Memory B cell (primary cell): ENCODE results near the gene NEBL.

Experiments used
- ATAC-seq: fragments of 150-1000 bp; cut with Tn5 transposase; 2 replicates; pipeline ENCODE4 v1.10.0; 2021; ENCODE audit warnings: low read depth, mild to moderate bottlenecking, moderate library complexity
- DNase-seq, 2 donors: peaks; one replicate each; pipeline ENCODE4 v3.0.0; 2022; ENCODE audit warnings: low spot score in 2 of 2
- H3K27ac Mint-ChIP-seq: one replicate; pipeline ENCODE4 v1.8.0; 2022; ENCODE audit warnings: mild to moderate bottlenecking, moderate library complexity, mixed read lengths
- H3K27me3 Mint-ChIP-seq: one replicate; pipeline ENCODE4 v1.8.0; 2022; ENCODE audit warnings: mixed read lengths
- H3K36me3 Mint-ChIP-seq: one replicate; pipeline ENCODE4 v1.8.0; 2022; ENCODE audit warnings: mild to moderate bottlenecking, mixed read lengths
- H3K4me1 Mint-ChIP-seq: one replicate; pipeline ENCODE4 v1.8.0; 2022; ENCODE audit warnings: mixed read lengths
- H3K4me3 Mint-ChIP-seq: one replicate; pipeline ENCODE4 v1.8.0; 2022; ENCODE audit warnings: mild to moderate bottlenecking, moderate library complexity, mixed read lengths
- H3K9me3 Mint-ChIP-seq: one replicate; pipeline ENCODE4 v1.8.0; 2022; ENCODE audit warnings: mixed read lengths

NEBL gene

GRCh38 chr10:20817646-20818045 lies 79.5 kb downstream of the NEBL start:
- Mint-ChIP-seq H3K36me3 (no peaks in the 10 kb centered on the region), H3K27ac (no peak overlapping the region), H3K4me1 (no peaks in the 10 kb centered on the region), H3K9me3 (no peaks in the 10 kb centered on the region), H3K4me3 (no peak overlapping the region), H3K27me3 (no peaks in the 10 kb centered on the region)
- ATAC-seq (no peak), DNase-seq (no peak)

DNA sequence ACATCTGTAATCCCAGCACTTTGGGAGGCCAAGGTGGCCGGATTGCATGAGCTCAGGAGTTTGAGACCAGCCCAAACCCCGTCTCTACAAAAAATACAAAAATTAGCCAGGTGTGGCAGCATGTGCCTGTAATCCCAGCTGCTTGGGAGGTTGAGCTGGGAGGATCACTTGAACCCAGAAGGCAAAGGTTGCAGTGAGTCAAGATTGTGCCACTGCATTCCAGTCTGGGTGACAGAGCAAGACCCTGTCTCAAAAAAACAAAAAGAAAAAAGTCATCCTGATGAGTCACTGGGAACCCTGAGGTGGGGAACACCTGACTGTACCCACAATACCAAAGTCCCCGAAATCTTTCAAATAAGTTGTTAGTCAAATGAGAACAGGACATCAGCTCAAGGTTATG lies 80.0 kb downstream of the NEBL start:
- Mint-ChIP-seq H3K4me3 (no peak overlapping the region), H3K4me1 (no peaks in the 10 kb centered on the region), H3K36me3 (no peaks in the 10 kb centered on the region), H3K27me3 (no peaks in the 10 kb centered on the region), H3K27ac (no peak overlapping the region), H3K9me3 (no peaks in the 10 kb centered on the region)
- ATAC-seq (no peak), DNase-seq (no peak)

GRCh38 chr10:20814116-20814515 lies 83.0 kb downstream of the NEBL start:
- ATAC-seq (no peak), DNase-seq (no peak)
- H3K9me3 Mint-ChIP-seq = no peaks in the 10 kb centered on the region
- no peaks in the 10 kb centered on the region for H3K4me1 Mint-ChIP-seq
- no peaks in the 10 kb centered on the region for H3K27me3 Mint-ChIP-seq
- no peaks in the 10 kb centered on the region for H3K36me3 Mint-ChIP-seq
- H3K27ac Mint-ChIP-seq = no peak overlapping the region
- no peak overlapping the region for H3K4me3 Mint-ChIP-seq

- Mint-ChIP-seq H3K4me3 (no peak overlapping the region), H3K9me3 (no peaks in the 10 kb centered on the region), H3K4me1 (no peaks in the 10 kb centered on the region), H3K27me3 (no peaks in the 10 kb centered on the region), H3K27ac (no peak overlapping the region), H3K36me3 (no peaks in the 10 kb centered on the region)
- no peak for DNase-seq
- ATAC-seq = no peak
Observed at GRCh38 chr10:20811131-20811530, 86.0 kb downstream of the NEBL start.

GRCh38 chr10:20809631-20810030 lies 87.5 kb downstream of the NEBL start:
- no peak overlapping the region for H3K27ac Mint-ChIP-seq
- DNase-seq = no peak
- ATAC-seq = no peak
- H3K9me3 Mint-ChIP-seq = no peaks in the 10 kb centered on the region
- H3K27me3 Mint-ChIP-seq = no peaks in the 10 kb centered on the region
- H3K36me3 Mint-ChIP-seq = no peaks in the 10 kb centered on the region
- H3K4me3 Mint-ChIP-seq = no peak overlapping the region
- no peaks in the 10 kb centered on the region for H3K4me1 Mint-ChIP-seq

- Mint-ChIP-seq H3K4me1 (no peaks in the 10 kb centered on the region), H3K36me3 (no peaks in the 10 kb centered on the region), H3K4me3 (no peak overlapping the region), H3K9me3 (peaks cover 2% of the 10 kb centered on the region), H3K27ac (no peak overlapping the region), H3K27me3 (no peaks in the 10 kb centered on the region)
- DNase-seq = no peak
- no peak for ATAC-seq
Observed at GRCh38 chr10:20806487-20806886, 90.6 kb downstream of the NEBL start.

DNA sequence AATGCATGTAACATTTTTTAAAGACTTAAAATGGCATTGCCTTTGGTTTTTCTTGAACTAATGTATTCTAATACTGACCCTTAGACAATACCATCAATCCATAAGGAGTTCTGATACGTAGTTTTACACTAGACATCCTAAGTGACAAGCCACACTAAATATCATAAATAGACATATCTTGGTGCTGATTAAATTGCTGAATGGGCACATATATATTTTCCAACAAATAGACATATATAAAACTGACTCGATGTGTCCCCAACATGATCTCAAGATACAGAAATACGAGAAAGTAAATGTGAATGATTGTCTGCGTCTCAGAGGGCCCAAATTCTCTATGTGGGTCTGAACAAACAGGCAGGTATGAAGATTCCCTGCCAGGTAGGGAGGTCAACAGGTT lies 99.8 kb downstream of the NEBL start:
- DNase-seq (no peak), ATAC-seq (no peak)
- H3K36me3 Mint-ChIP-seq = no peaks in the 10 kb centered on the region

GRCh38 chr10:20795391-20795790 lies 101.7 kb downstream of the NEBL start:
- H3K27me3 Mint-ChIP-seq = no peaks in the 10 kb centered on the region

More for the DNA sequence above, 99.8 kb downstream of the NEBL start:
- Mint-ChIP-seq H3K4me3 (no peak overlapping the region), H3K9me3 (peaks cover 3% of the 10 kb centered on the region), H3K27me3 (no peaks in the 10 kb centered on the region), H3K4me1 (no peaks in the 10 kb centered on the region), H3K27ac (no peak overlapping the region)

GRCh38 chr10:20785174-20785573 lies 111.9 kb downstream of the NEBL start:
- Mint-ChIP-seq H3K4me3 (no peak overlapping the region), H3K36me3 (no peaks in the 10 kb centered on the region), H3K27me3 (no peaks in the 10 kb centered on the region), H3K4me1 (no peaks in the 10 kb centered on the region), H3K9me3 (no peaks in the 10 kb centered on the region), H3K27ac (no peak overlapping the region)
- no peak for ATAC-seq
- no peak for DNase-seq

More at GRCh38 chr10:20795391-20795790, 101.7 kb downstream of the NEBL start:
- Mint-ChIP-seq H3K9me3 (peaks cover 3% of the 10 kb centered on the region), H3K27ac (no peak overlapping the region), H3K4me1 (no peaks in the 10 kb centered on the region), H3K36me3 (no peaks in the 10 kb centered on the region), H3K4me3 (no peak overlapping the region)
- ATAC-seq (no peak), DNase-seq (no peak)

- Mint-ChIP-seq H3K9me3 (peaks cover 2% of the 10 kb centered on the region), H3K4me3 (no peak overlapping the region), H3K36me3 (no peaks in the 10 kb centered on the region), H3K27ac (no peak overlapping the region), H3K4me1 (no peaks in the 10 kb centered on the region), H3K27me3 (no peaks in the 10 kb centered on the region)
- ATAC-seq = no peak
- no peak for DNase-seq
Observed at GRCh38 chr10:20778008-20778757, 118.9 kb downstream of the NEBL start.

DNA sequence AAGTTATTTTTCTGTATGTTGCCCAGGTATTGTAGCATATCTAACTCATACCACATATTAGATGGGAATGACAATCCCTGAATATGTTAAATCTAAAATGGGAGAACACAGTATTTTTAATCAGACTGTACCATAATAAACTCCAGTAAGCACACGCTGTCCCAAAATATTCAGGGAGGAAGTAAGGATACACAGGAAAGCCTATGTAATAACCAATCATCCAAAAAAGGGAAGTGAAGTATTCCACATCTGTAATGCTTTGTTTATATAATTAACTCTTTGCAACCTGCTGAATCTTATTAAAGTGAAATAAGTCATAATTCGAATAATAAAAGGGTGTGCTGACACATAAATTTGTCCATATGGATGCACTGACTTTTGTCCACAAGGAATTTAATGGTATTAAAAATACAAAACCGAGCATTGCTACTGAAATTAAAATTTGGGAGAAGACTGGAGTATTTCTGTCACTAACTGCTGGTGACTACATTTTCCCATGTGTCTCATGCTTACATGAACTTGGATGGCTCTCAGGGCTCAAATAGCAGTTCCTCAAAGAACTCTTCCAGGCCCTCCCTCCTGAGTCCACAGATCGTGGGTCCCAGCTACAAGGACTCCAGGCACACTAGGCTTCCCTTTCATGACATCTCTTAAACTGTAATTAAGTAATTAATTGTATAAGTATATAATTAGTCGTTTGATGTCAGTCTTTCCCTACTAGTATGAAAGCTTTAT lies 120.6 kb downstream of the NEBL start:
- Mint-ChIP-seq H3K36me3 (no peaks in the 10 kb centered on the region), H3K4me1 (no peaks in the 10 kb centered on the region), H3K27me3 (peaks cover 2% of the 10 kb centered on the region), H3K9me3 (peaks cover 8% of the 10 kb centered on the region), H3K4me3 (no peak overlapping the region), H3K27ac (no peak overlapping the region)
- DNase-seq = no peak
- no peak for ATAC-seq

GRCh38 chr10:20771051-20771450 lies 126.1 kb downstream of the NEBL start:
- Mint-ChIP-seq H3K36me3 (no peaks in the 10 kb centered on the region), H3K27ac (no peak overlapping the region), H3K4me3 (no peak overlapping the region), H3K9me3 (peaks cover 8% of the 10 kb centered on the region), H3K27me3 (peaks cover 2% of the 10 kb centered on the region), H3K4me1 (no peaks in the 10 kb centered on the region)
- no peak for DNase-seq
- ATAC-seq = no peak

- DNase-seq (no peak), ATAC-seq (no peak)
- Mint-ChIP-seq H3K27me3 (peaks cover 2% of the 10 kb centered on the region), H3K27ac (no peak overlapping the region), H3K9me3 (peaks cover 7% of the 10 kb centered on the region), H3K4me3 (no peak overlapping the region), H3K36me3 (no peaks in the 10 kb centered on the region), H3K4me1 (no peaks in the 10 kb centered on the region)
Observed at GRCh38 chr10:20769481-20769880, 127.6 kb downstream of the NEBL start.

GRCh38 chr10:20768843-20769242 lies 128.3 kb downstream of the NEBL start:
- Mint-ChIP-seq H3K36me3 (no peaks in the 10 kb centered on the region), H3K4me1 (no peaks in the 10 kb centered on the region), H3K27me3 (peaks cover 2% of the 10 kb centered on the region), H3K4me3 (no peak overlapping the region), H3K9me3 (peaks cover 7% of the 10 kb centered on the region), H3K27ac (no peak overlapping the region)
- ATAC-seq (no peak), DNase-seq (no peak)

DNA sequence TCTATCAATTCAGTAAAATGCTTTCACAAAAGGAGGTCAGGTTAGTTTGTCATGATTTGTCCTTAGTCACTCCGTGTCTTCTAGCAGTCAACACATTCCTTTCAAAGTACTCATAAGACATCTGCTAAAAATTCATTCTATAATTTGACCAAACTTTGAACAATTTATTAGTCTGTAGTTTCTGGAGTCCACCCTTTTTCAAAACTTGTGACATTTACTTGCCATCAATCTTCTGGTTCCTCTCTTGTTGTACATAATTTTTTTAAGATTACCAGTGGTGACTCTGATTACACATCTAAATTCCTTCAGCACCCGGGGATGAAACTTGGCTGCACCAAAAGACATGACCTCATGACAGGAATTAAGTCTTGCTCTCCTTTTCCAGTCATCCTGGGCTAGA lies 130.1 kb downstream of the NEBL start:
- DNase-seq = no peak
- no peak overlapping the region for H3K27ac Mint-ChIP-seq
- no peak for ATAC-seq
- no peak overlapping the region for H3K4me3 Mint-ChIP-seq
- peaks cover 2% of the 10 kb centered on the region for H3K27me3 Mint-ChIP-seq
- no peaks in the 10 kb centered on the region for H3K36me3 Mint-ChIP-seq
- H3K9me3 Mint-ChIP-seq = peaks cover 1% of the 10 kb centered on the region
- H3K4me1 Mint-ChIP-seq = no peaks in the 10 kb centered on the region
